HepG2 (cell line): ENCODE data around the gene ZNF217. TPM values are rescaled to one million over a fixed set of nuclear protein-coding genes. Genes with fewer than 3 reads are reported as not detected.

Experiments used
- HMG20B ChIP-seq: conservative IDR thresholded peaks from 2 replicates; pipeline ENCODE4 v1.6.1; 2016; ENCODE audit warnings: missing genetic modification reagents, missing compliant biosample characterization
- HNF1B ChIP-seq: sonication (generic); formaldehyde crosslinking; IDR thresholded peaks from 2 replicates; pipeline ENCODE4 v1.5.1; 2020; ENCODE audit warnings: mild to moderate bottlenecking, moderate library complexity, missing genetic modification reagents
- MEIS1 ChIP-seq: sonication (generic); formaldehyde crosslinking; IDR thresholded peaks from 2 replicates; pipeline ENCODE4 v1.9.0; 2021; ENCODE audit warnings: mild to moderate bottlenecking, missing genetic modification reagents, moderate library complexity, borderline replicate concordance
- MTF2 ChIP-seq: sonication (generic); formaldehyde crosslinking; IDR thresholded peaks from 2 replicates; pipeline ENCODE4 v1.5.0; 2020; ENCODE audit warnings: missing genetic modification reagents, borderline replicate concordance
- NFATC3 ChIP-seq: sonication (generic); formaldehyde crosslinking; IDR thresholded peaks from 2 replicates; pipeline ENCODE4 v1.5.1; 2020; ENCODE audit warnings: mild to moderate bottlenecking, missing genetic modification reagents
- REL ChIP-seq: sonication (generic); formaldehyde crosslinking; conservative IDR thresholded peaks from 2 replicates; pipeline ENCODE4 v1.8.0; 2022; ENCODE audit warnings: mild to moderate bottlenecking, missing genetic modification reagents, moderate library complexity
- SOX5 ChIP-seq: IDR thresholded peaks from 2 replicates; pipeline ENCODE4 v1.6.1; 2016; ENCODE audit warnings: borderline replicate concordance
- SP140L ChIP-seq: sonication (generic); formaldehyde crosslinking; IDR thresholded peaks from 2 replicates; pipeline ENCODE4 v1.4.0; 2020; ENCODE audit warnings: missing genetic modification reagents, borderline replicate concordance
- SP4 ChIP-seq: sonication (generic); formaldehyde crosslinking; IDR thresholded peaks from 2 replicates; pipeline ENCODE4 v1.8.1; 2023; ENCODE audit warnings: mild to moderate bottlenecking, missing genetic modification reagents
- TSC22D2 ChIP-seq: sonication (generic); formaldehyde crosslinking; IDR thresholded peaks from 2 replicates; pipeline ENCODE4 v1.5.1; 2020; ENCODE audit warnings: missing genetic modification reagents, mild to moderate bottlenecking, borderline replicate concordance
- ZBTB26 ChIP-seq: IDR thresholded peaks from 2 replicates; pipeline ENCODE4 v1.6.1; 2016; ENCODE audit warnings: missing compliant biosample characterization, missing genetic modification reagents, borderline replicate concordance
- ZGPAT ChIP-seq: IDR thresholded peaks from 2 replicates; pipeline ENCODE4 v1.6.1; 2016; ENCODE audit warnings: mild to moderate bottlenecking
- ZMAT3 ChIP-seq: sonication (generic); formaldehyde crosslinking; conservative IDR thresholded peaks from 2 replicates; pipeline ENCODE4 v1.7.0; 2021; ENCODE audit warnings: missing genetic modification reagents
- ZMYM4 ChIP-seq: sonication (generic); formaldehyde crosslinking; IDR thresholded peaks from 2 replicates; pipeline ENCODE4 v1.8.1; 2023; ENCODE audit warnings: mild to moderate bottlenecking, missing genetic modification reagents
- ZNF263 ChIP-seq: sonication (generic); formaldehyde crosslinking; IDR thresholded peaks from 2 replicates; pipeline ENCODE4 v1.4.0; 2020; ENCODE audit warnings: missing genetic modification reagents
- ZNF512 ChIP-seq: sonication (generic); formaldehyde crosslinking; IDR thresholded peaks from 2 replicates; pipeline ENCODE4 v1.4.0; 2020; ENCODE audit warnings: mild to moderate bottlenecking, missing genetic modification reagents
- ZNF563 ChIP-seq: sonication (generic); formaldehyde crosslinking; IDR thresholded peaks from 2 replicates; pipeline ENCODE4 v1.8.0; 2022; ENCODE audit warnings: mild to moderate bottlenecking, moderate library complexity, missing genetic modification reagents
- ZNF577 ChIP-seq: sonication (generic); formaldehyde crosslinking; IDR thresholded peaks from 2 replicates; pipeline ENCODE4 v1.4.0; 2020; ENCODE audit warnings: mild to moderate bottlenecking, low read depth, missing genetic modification reagents, borderline replicate concordance
- ZNF597 ChIP-seq: sonication (generic); formaldehyde crosslinking; IDR thresholded peaks from 2 replicates; pipeline ENCODE4 v1.5.0; 2020; ENCODE audit warnings: missing genetic modification reagents
- ZNF607 ChIP-seq: sonication (generic); formaldehyde crosslinking; IDR thresholded peaks from 2 replicates; pipeline ENCODE4 v1.5.1; 2020; ENCODE audit warnings: missing genetic modification reagents, mild to moderate bottlenecking, borderline replicate concordance
- ZNF780A ChIP-seq: sonication (generic); formaldehyde crosslinking; IDR thresholded peaks from 2 replicates; pipeline ENCODE4 v1.8.0; 2022; ENCODE audit warnings: mild to moderate bottlenecking, missing genetic modification reagents, moderate library complexity
- polyA plus RNA-seq, 8 experiments: library from polyadenylated mRNA; depleted of rRNA in 3 of 8; stranded (reverse) in 7 of 8; unstranded in 1 of 8; fragments of >200 nt; fragmentation: Illumina TruSeq in 4 of 8; extraction: Trizol in 4 of 8; gene quantifications; 2 replicates each; pipeline versions ENCODE4 v1.2.1 to v1.2.3, GENCODE V29; 2011 to 2016; ENCODE audit warnings: low read depth in 4 of 8, missing spikeins in 1 of 8, mixed read lengths in 1 of 8; ENCODE audit not compliant: insufficient read depth in 1 of 8
- total RNA-seq, 5 experiments: library from RNA; depleted of rRNA; stranded (reverse); fragments of >200 nt; fragmentation: Illumina TruSeq; extraction: Trizol; gene quantifications; 2 replicates each; pipeline ENCODE4 v1.2.3, GENCODE V29; 2016; ENCODE audit warnings: low read depth in 1 of 5

Gene ZNF217
- total and polyA plus RNA-seq, 2 of the 13 experiments (the other 11 are each of a cell fraction or from before 2014, with no cell fraction given): 22.3 to 29.8 TPM

- no peak for TF ChIP-seq MTF2
- no peak for TF ChIP-seq SOX5
- peak; percentile 12; the same call in 1 of the 2 replicates for TF ChIP-seq ZGPAT (CRISPR knock-in tag)
- TF ChIP-seq NFATC3: no peak
- no peak for TF ChIP-seq ZNF607 (CRISPR knock-in tag)
- no peak for TF ChIP-seq REL (CRISPR knock-in tag)
- TF ChIP-seq ZMYM4 (CRISPR knock-in tag): peak; percentile 64; the same call in 1 of the 2 replicates
- TF ChIP-seq ZNF780A (CRISPR knock-in tag): no peak
- TF ChIP-seq ZNF512 (CRISPR knock-in tag): no peak
- no peak for TF ChIP-seq SP4
- no peak for TF ChIP-seq ZNF577 (CRISPR knock-in tag)
- TF ChIP-seq TSC22D2 (CRISPR knock-in tag): no peak
- no peak for TF ChIP-seq ZNF597 (CRISPR knock-in tag)
- peak; percentile 20; the same call in 1 of the 2 replicates for TF ChIP-seq ZNF263 (CRISPR knock-in tag)
- no peak for TF ChIP-seq ZNF563
- TF ChIP-seq MEIS1 (CRISPR knock-in tag): no peak
- 0 out of 2 replicates have a peak, but pooled peaks have one; percentile 1 for TF ChIP-seq SP140L (CRISPR knock-in tag)
- 0 out of 2 replicates have a peak, but pooled peaks have one; percentile 31 for TF ChIP-seq HMG20B
- TF ChIP-seq ZMAT3: no peak; the same call in 1 of the 2 replicates
- TF ChIP-seq HNF1B (CRISPR knock-in tag): no peak
- no peak for TF ChIP-seq ZBTB26 (CRISPR knock-in tag)
Measured at GRCh38 chr20:53622247-53623133, 28.9 kb upstream of the ZNF217 start (continued).
